ENCODE data around the gene VEGFC. TPM values are rescaled to one million over a fixed set of nuclear protein-coding genes. Genes with fewer than 3 reads are reported as not detected.

Gene VEGFC
- total and polyA plus RNA-seq, 2 donors (not counting 1 experiment from before 2014, with no cell fraction given), result not detected

DNA sequence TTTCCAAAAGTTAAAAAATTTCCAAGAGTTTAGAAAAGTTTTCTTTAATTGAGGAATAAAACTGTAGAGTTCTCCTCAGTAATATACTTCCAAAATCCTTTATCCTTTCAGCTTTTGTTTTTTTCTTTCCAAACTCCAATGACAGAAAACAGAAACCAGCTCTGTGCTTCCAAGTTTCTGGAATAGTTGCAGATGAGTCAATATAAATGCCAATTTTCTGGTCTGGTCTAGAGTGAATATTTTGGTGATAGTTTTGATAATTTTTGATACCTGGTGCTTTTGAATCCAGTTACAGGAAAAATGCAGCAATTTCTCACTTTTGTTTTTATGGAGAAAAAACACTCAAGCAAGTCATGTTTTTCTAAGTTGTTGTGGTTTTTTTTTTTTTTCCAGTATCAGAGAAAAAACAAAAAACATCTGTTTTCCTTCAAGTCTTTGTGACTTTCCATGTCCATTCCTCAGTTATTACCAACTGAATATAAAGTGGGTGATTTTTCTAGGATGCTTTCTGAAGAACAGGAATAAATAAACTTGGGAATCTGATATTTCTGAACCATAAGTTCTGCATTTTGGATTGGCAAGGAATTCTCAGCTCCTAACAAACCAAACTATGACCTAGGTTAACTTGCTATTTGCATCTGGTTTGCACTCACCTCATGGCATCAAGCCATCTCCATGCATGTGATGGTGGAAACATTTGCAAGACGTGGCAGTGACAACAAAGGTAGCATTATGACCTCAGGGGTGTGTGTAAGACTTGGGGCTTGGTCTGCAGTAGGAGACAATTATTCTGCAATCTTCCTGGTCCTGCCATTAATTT, 139.1 kb downstream of the VEGFC start:
- TF ChIP-seq, protein P1, sequence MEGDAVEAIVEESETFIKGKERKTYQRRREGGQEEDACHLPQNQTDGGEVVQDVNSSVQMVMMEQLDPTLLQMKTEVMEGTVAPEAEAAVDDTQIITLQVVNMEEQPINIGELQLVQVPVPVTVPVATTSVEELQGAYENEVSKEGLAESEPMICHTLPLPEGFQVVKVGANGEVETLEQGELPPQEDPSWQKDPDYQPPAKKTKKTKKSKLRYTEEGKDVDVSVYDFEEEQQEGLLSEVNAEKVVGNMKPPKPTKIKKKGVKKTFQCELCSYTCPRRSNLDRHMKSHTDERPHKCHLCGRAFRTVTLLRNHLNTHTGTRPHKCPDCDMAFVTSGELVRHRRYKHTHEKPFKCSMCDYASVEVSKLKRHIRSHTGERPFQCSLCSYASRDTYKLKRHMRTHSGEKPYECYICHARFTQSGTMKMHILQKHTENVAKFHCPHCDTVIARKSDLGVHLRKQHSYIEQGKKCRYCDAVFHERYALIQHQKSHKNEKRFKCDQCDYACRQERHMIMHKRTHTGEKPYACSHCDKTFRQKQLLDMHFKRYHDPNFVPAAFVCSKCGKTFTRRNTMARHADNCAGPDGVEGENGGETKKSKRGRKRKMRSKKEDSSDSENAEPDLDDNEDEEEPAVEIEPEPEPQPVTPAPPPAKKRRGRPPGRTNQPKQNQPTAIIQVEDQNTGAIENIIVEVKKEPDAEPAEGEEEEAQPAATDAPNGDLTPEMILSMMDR (IDR thresholded peaks at IDR 0.05), result no peak
- TF ChIP-seq EZH2 (IDR thresholded peaks at IDR 0.05; ENCODE audit: borderline replicate concordance, insufficient read depth, low read depth, low read length, poor library complexity, severe bottlenecking), result no peak
- intact Hi-C loops (cut with micrococcal nuclease), result no loop called here
- Histone ChIP-seq H3K36me3 (replicated peaks in 1 of 2; ENCODE audit: control extremely low read depth in 1 of 2, control insufficient read depth in 1 of 2, extremely low read depth in 1 of 2, insufficient read depth in 2 of 2, low read length in 1 of 2) (no peaks in the 10 kb centered on the region), H2AFZ (ENCODE audit: insufficient read depth, low read depth, low read length, poor library complexity, severe bottlenecking) (no peak overlapping the region), H3K27me3 (replicated peaks in 1 of 4; ENCODE audit: control extremely low read depth in 1 of 4, control insufficient read depth in 3 of 4, insufficient read depth in 4 of 4, low read length in 3 of 4) (no peaks in the 10 kb centered on the region), H3K9ac (ENCODE audit: low read length) (no peak overlapping the region), H3K9me3 (ENCODE audit: control extremely low read depth in 1 of 3, control insufficient read depth in 2 of 3, insufficient read depth in 1 of 3, low read length in 2 of 3) (no peaks in the 10 kb centered on the region), H4K20me1 (ENCODE audit: control insufficient read depth, insufficient read depth, low read length, poor library complexity, severe bottlenecking) (no peaks in the 10 kb centered on the region), H3K4me2 (replicated peaks; ENCODE audit: low read depth, low read length, poor library complexity, severe bottlenecking) (no peak overlapping the region), H3K27ac (ENCODE audit: low read length in 2 of 2) (no peak overlapping the region), H3K79me2 (ENCODE audit: control insufficient read depth, insufficient read depth, low read length) (no peaks in the 10 kb centered on the region), H3K4me1 (ENCODE audit: control insufficient read depth in 2 of 2, insufficient read depth in 2 of 2, low read length in 2 of 2) (no peaks in the 10 kb centered on the region), H3K4me3 (ENCODE audit: control extremely low read depth in 1 of 5, extremely low read depth in 1 of 5, insufficient read depth in 1 of 5, low read depth in 2 of 5, low read length in 4 of 5) (no peak overlapping the region)
- H3K27me3 Mint-ChIP-seq, result no peaks in the 10 kb centered on the region
- DNase-seq (no peak), ATAC-seq (ENCODE audit: low read depth) (no peak)
- no CpG with 5 or more reads among the region's 1 CpG for WGBS (ENCODE audit: insufficient coverage)
- no peak overlapping the region for H3K27ac Mint-ChIP-seq
- CTCF ChIA-PET, result no interaction called here
- peaks cover 2% of the 10 kb centered on the region for H3K9me3 Mint-ChIP-seq (ENCODE audit: insufficient read depth)
- POLR2A ChIA-PET, result no interaction called here
- no peaks in the 10 kb centered on the region for H3K4me1 Mint-ChIP-seq
- H3K4me3 Mint-ChIP-seq, result no peak overlapping the region

DNA sequence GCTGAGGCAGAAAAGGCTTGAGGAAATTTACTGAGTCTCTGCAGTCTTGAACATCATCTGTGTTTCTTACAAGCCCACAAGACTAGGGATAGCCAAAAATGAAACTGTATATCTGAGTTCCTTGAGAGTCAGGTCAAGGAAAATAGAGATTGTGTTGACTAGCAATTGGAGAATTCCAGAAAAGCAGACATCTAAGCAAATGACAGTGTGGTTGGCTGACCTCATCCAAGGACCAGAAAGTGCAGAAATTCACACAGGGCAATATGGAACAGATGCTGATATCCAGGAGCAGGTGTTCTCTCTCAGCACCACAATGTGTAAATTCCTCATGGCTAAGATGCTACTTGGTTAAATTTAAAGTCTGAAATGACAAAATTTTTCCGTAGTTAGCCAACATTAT, 146.4 kb downstream of the VEGFC start:
- Histone ChIP-seq H4K20me1 (ENCODE audit: control insufficient read depth, insufficient read depth, low read length, poor library complexity, severe bottlenecking) (no peaks in the 10 kb centered on the region), H3K9ac (ENCODE audit: low read length) (no peak overlapping the region), H3K27ac (ENCODE audit: low read length in 2 of 2) (no peak overlapping the region), H3K4me1 (ENCODE audit: control insufficient read depth in 2 of 2, insufficient read depth in 2 of 2, low read length in 2 of 2) (no peaks in the 10 kb centered on the region), H2AFZ (ENCODE audit: insufficient read depth, low read depth, low read length, poor library complexity, severe bottlenecking) (no peak overlapping the region), H3K9me3 (ENCODE audit: control extremely low read depth in 1 of 3, control insufficient read depth in 2 of 3, insufficient read depth in 1 of 3, low read length in 2 of 3) (no peaks in the 10 kb centered on the region), H3K27me3 (replicated peaks in 1 of 4; ENCODE audit: control extremely low read depth in 1 of 4, control insufficient read depth in 3 of 4, insufficient read depth in 4 of 4, low read length in 3 of 4) (no peaks in the 10 kb centered on the region), H3K4me3 (ENCODE audit: control extremely low read depth in 1 of 5, extremely low read depth in 1 of 5, insufficient read depth in 1 of 5, low read depth in 2 of 5, low read length in 4 of 5) (no peak overlapping the region), H3K36me3 (replicated peaks in 1 of 2; ENCODE audit: control extremely low read depth in 1 of 2, control insufficient read depth in 1 of 2, extremely low read depth in 1 of 2, insufficient read depth in 2 of 2, low read length in 1 of 2) (no peaks in the 10 kb centered on the region), H3K79me2 (ENCODE audit: control insufficient read depth, insufficient read depth, low read length) (no peaks in the 10 kb centered on the region), H3K4me2 (replicated peaks; ENCODE audit: low read depth, low read length, poor library complexity, severe bottlenecking) (no peak overlapping the region)
- intact Hi-C loops (cut with micrococcal nuclease), result no loop called here
- no peak for ATAC-seq (ENCODE audit: low read depth)
- Mint-ChIP-seq H3K27me3 (no peaks in the 10 kb centered on the region), H3K9me3 (ENCODE audit: insufficient read depth) (no peaks in the 10 kb centered on the region), H3K4me1 (no peaks in the 10 kb centered on the region), H3K27ac (no peak overlapping the region), H3K4me3 (no peak overlapping the region)
- DNase-seq, result no peak
- TF ChIP-seq, protein P1 (IDR thresholded peaks at IDR 0.05), result no peak
- TF ChIP-seq EZH2 (IDR thresholded peaks at IDR 0.05; ENCODE audit: borderline replicate concordance, insufficient read depth, low read depth, low read length, poor library complexity, severe bottlenecking), result no peak
- ChIA-PET CTCF (no interaction called here), POLR2A (no interaction called here)
- no CpG with 5 or more reads among the region's 1 CpG for WGBS (ENCODE audit: insufficient coverage)

Measured in B cell (primary cell).